ENCODE measurements around the gene SLC2A5.
A peak's percentile ranks its signal among the peaks of the same experiment; 100 is the strongest.
"Not testable (repeated sequence)": the region's sequence is repeated elsewhere in the genome, so short reads cannot be mapped to it uniquely, and the experiment has no call there.

The SLC2A5 gene

GRCh38 chr1:9069326-9070100 is at the start of gene SLC2A5:
TSS of gene SLC2A5 (minus strand) at chr1:9069635. CDS start at chr1:9069536, 99 bp downstream.
- DNase-seq (ENCODE audit: low read depth), result no peak

GRCh38 chr1:9118186-9118585 is 48.8 kb upstream of the SLC2A5 start:
- DNase-seq (ENCODE audit: low read depth), result no peak

- no peak for DNase-seq (ENCODE audit: low read depth)
Measured at GRCh38 chr1:9115351-9116205, 46.1 kb upstream of the SLC2A5 start.

GRCh38 chr1:9112961-9113880 is 43.8 kb upstream of the SLC2A5 start:
- no peak for DNase-seq (ENCODE audit: low read depth)

- DNase-seq (ENCODE audit: low read depth), result no peak
Measured at GRCh38 chr1:9111957-9112356, 42.5 kb upstream of the SLC2A5 start.

GRCh38 chr1:9111357-9111691 is 41.9 kb upstream of the SLC2A5 start:
- no peak for DNase-seq (ENCODE audit: low read depth)

GRCh38 chr1:9110669-9111356 is 41.4 kb upstream of the SLC2A5 start:
- DNase-seq (ENCODE audit: low read depth), result peak; percentile 70

- no peak for DNase-seq (ENCODE audit: low read depth)
Measured at GRCh38 chr1:9108056-9108665, 38.7 kb upstream of the SLC2A5 start.

GRCh38 chr1:9107136-9107535 is 37.7 kb upstream of the SLC2A5 start:
- no peak for DNase-seq (ENCODE audit: low read depth)

GRCh38 chr1:9106286-9106685 is 36.9 kb upstream of the SLC2A5 start:
- no peak for DNase-seq (ENCODE audit: low read depth)

- DNase-seq (ENCODE audit: low read depth), result no peak
Measured at GRCh38 chr1:9105336-9105867, 36.0 kb upstream of the SLC2A5 start.

- DNase-seq (ENCODE audit: low read depth), result no peak
Measured at GRCh38 chr1:9101510-9102146, 32.2 kb upstream of the SLC2A5 start.

- no peak for DNase-seq (ENCODE audit: low read depth)
Measured at GRCh38 chr1:9100471-9101043, 31.1 kb upstream of the SLC2A5 start.

GRCh38 chr1:9099555-9099954 is 30.1 kb upstream of the SLC2A5 start:
- no peak for DNase-seq (ENCODE audit: low read depth)

GRCh38 chr1:9097947-9098705 is 28.7 kb upstream of the SLC2A5 start:
- DNase-seq (ENCODE audit: low read depth), result no peak

- DNase-seq (ENCODE audit: low read depth), result no peak
Measured at GRCh38 chr1:9095818-9096217, 26.4 kb upstream of the SLC2A5 start.

GRCh38 chr1:9093996-9094595 is 24.7 kb upstream of the SLC2A5 start:
- DNase-seq (ENCODE audit: low read depth), result not testable (repeated sequence)

GRCh38 chr1:9093581-9093980 is 24.1 kb upstream of the SLC2A5 start:
- no peak for DNase-seq (ENCODE audit: low read depth)

- no peak for DNase-seq (ENCODE audit: low read depth)
Measured at GRCh38 chr1:9093091-9093490, 23.7 kb upstream of the SLC2A5 start.
